Measurements from ENCODE around the gene TXNDC5. TPM values are rescaled to one million over a fixed set of nuclear protein-coding genes. Genes with fewer than 3 reads are reported as not detected.
A peak's percentile ranks its signal among the peaks of the same experiment; 100 is the strongest.

The TXNDC5 gene
- 100 to 1,000 TPM; 113 to 159 (median 132) TPM for total RNA-seq

DNA sequence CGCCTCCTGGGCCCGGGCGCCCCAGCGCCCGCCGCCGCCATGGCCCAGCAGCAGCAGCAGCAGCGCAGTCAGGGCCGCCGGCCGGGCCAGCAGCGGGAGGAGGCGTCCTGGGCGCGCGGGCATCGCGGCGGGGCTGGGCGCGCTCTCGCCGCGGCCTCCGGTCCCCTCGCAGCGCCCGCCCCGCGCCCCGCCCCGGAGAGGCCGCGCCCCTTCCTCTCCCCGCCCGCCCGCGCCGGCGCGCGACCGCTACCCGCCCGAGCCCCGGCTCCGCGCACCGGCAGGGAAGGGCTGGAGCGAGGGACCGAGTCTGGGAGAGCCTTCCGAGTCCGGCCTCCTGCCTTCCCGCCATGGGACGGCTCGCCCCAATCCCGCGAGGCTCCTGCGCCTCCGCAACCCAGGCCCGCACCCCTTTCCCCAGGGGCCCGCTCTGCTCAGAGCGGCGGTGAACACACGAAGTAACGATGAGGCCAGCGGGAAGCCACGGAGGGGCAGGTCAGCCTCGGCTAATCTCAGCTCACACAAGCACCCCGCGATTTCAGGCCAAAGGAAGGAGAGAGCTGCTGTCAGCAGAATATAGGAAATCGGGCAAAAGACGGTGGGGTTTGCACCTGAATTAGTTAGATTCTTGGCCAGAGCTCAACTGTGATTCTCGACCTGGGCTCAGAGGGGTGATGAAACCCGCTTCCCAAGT, at the start of gene TXNDC5:
TXNDC5 (minus strand) TSS at position 135 of the 691 bp plus-strand sequence; CDS start at position 123, 12 bp downstream.
- Histone ChIP-seq H3K4me3 (replicated peaks in 1 of 3) (peak within 1 kb of the TSS; percentile 69 to 82 (median 69)), H3K36me3 (no peaks in the 10 kb centered on the region), H3K4me1 (peaks cover 11 to 14% of the 10 kb centered on the region in 2 donors), H3K9me3 (no peaks in the 10 kb centered on the region), H3K27ac (peak within 1 kb of the TSS; percentile 65 to 77 (median 65)), H3K27me3 (no peaks in the 10 kb centered on the region)
- 12 to 17% methylated on average over 6 to 14 of the region's 75 CpGs for WGBS, 2 donors
- TF ChIP-seq, protein P1, sequence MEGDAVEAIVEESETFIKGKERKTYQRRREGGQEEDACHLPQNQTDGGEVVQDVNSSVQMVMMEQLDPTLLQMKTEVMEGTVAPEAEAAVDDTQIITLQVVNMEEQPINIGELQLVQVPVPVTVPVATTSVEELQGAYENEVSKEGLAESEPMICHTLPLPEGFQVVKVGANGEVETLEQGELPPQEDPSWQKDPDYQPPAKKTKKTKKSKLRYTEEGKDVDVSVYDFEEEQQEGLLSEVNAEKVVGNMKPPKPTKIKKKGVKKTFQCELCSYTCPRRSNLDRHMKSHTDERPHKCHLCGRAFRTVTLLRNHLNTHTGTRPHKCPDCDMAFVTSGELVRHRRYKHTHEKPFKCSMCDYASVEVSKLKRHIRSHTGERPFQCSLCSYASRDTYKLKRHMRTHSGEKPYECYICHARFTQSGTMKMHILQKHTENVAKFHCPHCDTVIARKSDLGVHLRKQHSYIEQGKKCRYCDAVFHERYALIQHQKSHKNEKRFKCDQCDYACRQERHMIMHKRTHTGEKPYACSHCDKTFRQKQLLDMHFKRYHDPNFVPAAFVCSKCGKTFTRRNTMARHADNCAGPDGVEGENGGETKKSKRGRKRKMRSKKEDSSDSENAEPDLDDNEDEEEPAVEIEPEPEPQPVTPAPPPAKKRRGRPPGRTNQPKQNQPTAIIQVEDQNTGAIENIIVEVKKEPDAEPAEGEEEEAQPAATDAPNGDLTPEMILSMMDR (IDR thresholded peaks at IDR 0.05): no peak
- peak in 1 of 2 donors; percentile 77 for TF ChIP-seq POLR2A (IDR thresholded peaks at IDR 0.05)
- peak; percentile 75 to 79 for DNase-seq
- intact Hi-C loops (cut with DNase I): no loop called here

DNA sequence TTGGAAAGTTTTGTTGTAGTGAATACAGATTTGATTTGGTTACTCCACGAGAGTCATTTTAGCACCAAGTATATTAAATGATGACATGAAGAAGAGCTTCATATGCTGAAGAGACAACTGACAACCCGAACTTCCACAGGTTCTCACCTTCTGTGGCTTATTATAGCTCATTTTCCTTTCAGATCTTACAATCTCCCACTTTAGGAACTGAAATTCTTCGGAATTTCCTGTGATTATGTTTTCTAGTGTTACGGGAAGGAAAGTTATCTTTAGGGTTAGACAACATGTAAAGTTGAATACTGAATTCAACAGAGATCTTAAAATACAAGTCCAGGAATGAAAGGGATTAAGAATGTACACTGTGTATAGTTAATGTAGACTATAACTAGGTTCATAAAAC, 49.6 kb upstream of the TXNDC5 start:
- no peaks in the 10 kb centered on the region for H3K27me3 ChIP-seq
- DNase-seq: no peak
- no peaks in the 10 kb centered on the region for H3K9me3 ChIP-seq
- H3K36me3 ChIP-seq: no peaks in the 10 kb centered on the region
- H3K27ac ChIP-seq: no peak overlapping the region
- intact Hi-C loops (cut with DNase I): no loop called here
- no peak for TF ChIP-seq POLR2A (IDR thresholded peaks at IDR 0.05)
- TF ChIP-seq, protein P1 (IDR thresholded peaks at IDR 0.05): no peak
- H3K4me1 ChIP-seq: no peaks in the 10 kb centered on the region
- 53 to 57% methylated on average over 4 of the region's 4 CpGs for WGBS, 2 donors
- no peak overlapping the region for H3K4me3 ChIP-seq (replicated peaks in 1 of 3)

DNA sequence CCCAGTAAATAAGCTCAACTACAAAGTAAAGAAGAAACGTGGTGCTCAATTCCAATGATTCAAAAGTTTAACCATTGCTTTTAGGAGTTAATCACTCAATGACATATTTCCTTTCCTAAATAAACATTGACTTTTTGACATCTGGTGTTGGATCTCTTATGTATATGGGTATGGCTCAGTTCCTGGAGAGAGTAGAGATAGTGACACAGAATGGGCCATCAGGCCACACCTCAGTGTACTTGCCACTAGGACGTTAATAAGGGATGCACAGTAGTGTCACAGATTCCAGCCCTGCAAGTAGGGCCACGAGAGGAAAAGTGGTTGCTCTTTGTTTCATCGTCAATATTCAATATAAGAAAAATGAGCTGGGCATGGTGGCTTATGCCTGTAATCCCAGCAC, 48.9 kb upstream of the TXNDC5 start:
- Histone ChIP-seq H3K4me1 (no peaks in the 10 kb centered on the region), H3K27me3 (no peaks in the 10 kb centered on the region), H3K27ac (no peak overlapping the region), H3K36me3 (no peaks in the 10 kb centered on the region), H3K9me3 (no peaks in the 10 kb centered on the region), H3K4me3 (replicated peaks in 1 of 3) (no peak overlapping the region)
- WGBS, 2 donors: 81 to 88% methylated on average over 4 of the region's 4 CpGs
- no peak for TF ChIP-seq POLR2A (IDR thresholded peaks at IDR 0.05)
- TF ChIP-seq, protein P1 (IDR thresholded peaks at IDR 0.05): no peak
- intact Hi-C loops (cut with DNase I): no loop called here
- DNase-seq: no peak

DNA sequence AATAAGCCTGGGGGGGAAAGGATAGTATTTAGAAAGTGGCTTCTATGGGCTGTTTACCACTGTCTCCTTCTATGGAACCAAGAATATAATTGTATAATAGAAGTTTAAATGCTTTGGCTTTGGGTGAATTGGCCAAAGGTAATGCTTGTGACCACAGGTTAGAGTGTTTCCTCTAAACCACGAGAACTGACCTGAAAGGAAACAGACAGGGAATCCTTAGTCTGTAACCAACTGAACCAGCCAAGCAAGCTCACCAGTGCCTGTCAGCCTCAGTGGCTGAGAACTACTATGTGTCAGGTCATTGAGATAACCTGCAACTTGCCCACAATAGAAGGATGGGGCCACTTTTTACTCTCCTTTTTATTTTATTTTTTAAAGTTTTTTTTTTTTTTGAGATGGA, 47.9 kb upstream of the TXNDC5 start:
- Histone ChIP-seq H3K27me3 (no peaks in the 10 kb centered on the region), H3K4me1 (no peaks in the 10 kb centered on the region), H3K36me3 (no peaks in the 10 kb centered on the region), H3K4me3 (replicated peaks in 1 of 3) (no peak overlapping the region), H3K27ac (no peak overlapping the region), H3K9me3 (no peaks in the 10 kb centered on the region)
- TF ChIP-seq, protein P1 (IDR thresholded peaks at IDR 0.05): no peak
- TF ChIP-seq POLR2A (IDR thresholded peaks at IDR 0.05): no peak
- WGBS, 2 donors: 74 to 85% methylated on average over 1 of the region's 1 CpG
- intact Hi-C loops (cut with DNase I): no loop called here
- no peak for DNase-seq

DNA sequence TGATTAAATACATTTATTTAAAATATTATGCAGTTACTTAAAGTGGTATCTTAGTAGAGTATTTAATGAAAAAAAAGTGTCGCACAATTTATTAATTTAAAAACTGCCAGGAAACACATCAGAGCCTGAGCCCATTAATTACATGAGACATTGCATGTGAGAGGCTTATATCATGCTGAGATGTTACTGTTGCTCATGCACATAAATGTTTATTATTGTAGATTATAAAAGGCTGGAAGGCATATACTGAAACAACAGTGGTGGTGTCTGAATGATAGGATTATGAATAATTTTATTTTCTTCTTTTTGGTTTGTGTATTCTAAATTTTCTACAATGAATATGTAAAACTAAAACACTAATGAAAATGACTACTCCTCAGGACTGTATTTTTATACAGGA, 45.7 kb upstream of the TXNDC5 start:
- Histone ChIP-seq H3K4me3 (replicated peaks in 1 of 3) (no peak overlapping the region), H3K27me3 (no peaks in the 10 kb centered on the region), H3K27ac (no peak overlapping the region), H3K9me3 (no peaks in the 10 kb centered on the region), H3K36me3 (no peaks in the 10 kb centered on the region), H3K4me1 (no peaks in the 10 kb centered on the region)
- no peak for DNase-seq
- TF ChIP-seq, protein P1 (IDR thresholded peaks at IDR 0.05): no peak
- no peak for TF ChIP-seq POLR2A (IDR thresholded peaks at IDR 0.05)
- WGBS, 2 donors: 92 to 100% methylated on average over 1 of the region's 1 CpG
- intact Hi-C loops (cut with DNase I): no loop called here

All from thyroid gland (tissue), 4 donors.